ENCODE results near the gene DRAM2.
"Not testable (repeated sequence)": the region's sequence is repeated elsewhere in the genome, so short reads cannot be mapped to it uniquely, and the experiment has no call there.

The DRAM2 gene

GRCh38 chr1:111141245-111142220, 1.6 kb upstream of the DRAM2 start:
- no peak for DNase-seq

DNA sequence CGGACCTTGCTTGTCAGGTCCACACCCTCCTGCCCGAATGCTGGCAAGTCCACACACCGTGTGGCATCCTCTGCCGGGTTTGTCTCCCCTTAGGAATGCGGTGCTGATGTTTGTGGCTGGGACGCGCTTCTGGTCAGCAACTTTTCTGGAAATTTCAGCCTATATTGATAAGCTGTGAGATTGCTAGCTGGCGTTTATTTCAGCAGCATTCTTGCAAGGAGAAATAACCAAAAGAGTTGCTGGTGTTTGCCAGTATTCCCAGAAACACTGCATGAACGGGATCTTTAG, 731 bp upstream of the DRAM2 start:
- no peak for DNase-seq

GRCh38 chr1:111139324-111139955, 453 bp downstream of the DRAM2 start:
- DNase-seq: peak; percentile 43

- DNase-seq: no peak
Measured at GRCh38 chr1:111133866-111134265, 6.0 kb downstream of the DRAM2 start.

DNA sequence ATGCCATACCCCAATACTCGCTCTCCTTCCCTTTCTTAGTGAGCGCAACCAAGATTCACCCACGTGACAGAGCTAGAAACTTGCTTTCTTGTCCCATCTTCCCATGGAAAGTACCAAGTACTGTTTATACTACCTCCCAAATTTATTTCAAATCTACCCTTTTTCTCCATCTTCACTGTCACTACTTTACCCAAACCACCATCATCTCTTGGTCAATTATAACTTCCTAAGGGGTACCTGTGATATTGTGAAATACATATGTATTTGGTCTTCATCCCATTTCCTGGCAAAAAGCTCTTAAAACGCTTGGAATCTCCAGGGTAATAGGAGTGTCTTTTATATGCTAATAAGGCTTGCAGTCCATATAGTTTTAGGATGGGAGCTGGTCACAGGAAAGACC, 8.2 kb downstream of the DRAM2 start:
- DNase-seq: no peak

DNA sequence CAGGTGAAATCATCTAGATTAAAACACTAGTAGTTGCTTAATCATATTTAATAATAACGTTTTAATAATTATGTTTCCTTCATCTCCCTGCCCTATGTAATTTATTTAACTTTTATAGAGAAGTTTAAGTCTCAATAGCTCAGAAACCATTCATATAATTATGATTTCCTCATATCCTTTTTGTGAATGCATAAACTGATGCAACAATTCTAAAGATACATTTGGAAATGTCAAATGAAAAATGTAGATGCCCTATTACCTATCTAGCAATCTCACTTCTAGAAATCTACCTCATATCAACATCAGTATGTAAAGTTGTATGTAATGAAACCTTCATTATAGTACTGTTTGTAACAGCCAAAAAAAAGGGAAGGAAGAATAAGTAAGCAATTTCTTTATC, 10.5 kb downstream of the DRAM2 start:
- no peak for DNase-seq

DNA sequence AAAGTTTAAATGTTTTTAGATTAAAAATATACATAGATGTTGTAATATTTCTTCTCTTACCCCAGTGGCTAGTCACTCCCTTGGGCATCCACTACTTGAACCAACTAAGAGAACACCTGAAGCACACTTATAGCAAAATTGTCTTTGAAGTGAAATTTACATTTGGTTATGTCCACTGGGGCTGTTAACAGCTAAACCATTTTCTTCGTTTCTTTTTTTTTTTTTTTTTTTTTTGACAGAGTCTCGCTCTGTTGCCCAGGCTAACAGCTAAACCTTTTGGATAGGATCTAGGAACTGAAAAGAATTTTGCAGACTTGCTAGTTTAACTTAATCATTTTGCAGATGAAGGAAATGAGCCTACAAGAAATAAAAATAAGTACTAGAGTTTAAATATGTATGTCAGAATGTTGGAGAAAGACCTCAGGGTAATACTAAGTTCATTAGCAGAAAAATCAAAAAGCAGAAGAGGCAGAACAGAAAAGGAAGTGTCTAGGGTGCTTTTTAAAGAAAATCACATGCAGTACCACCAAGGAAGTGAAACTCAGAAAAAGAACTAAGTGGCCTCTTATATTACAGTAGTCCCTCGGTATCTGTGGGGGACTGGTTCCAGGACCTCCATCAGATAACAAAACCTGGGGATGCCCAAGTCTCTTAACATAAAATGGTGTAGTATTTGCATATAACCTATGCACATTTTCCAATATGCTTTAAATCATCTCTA, 11.8 kb downstream of the DRAM2 start:
- DNase-seq: no peak

- DNase-seq: no peak
Measured at GRCh38 chr1:111126354-111126753, 13.5 kb downstream of the DRAM2 start.

- DNase-seq: no peak
Measured at GRCh38 chr1:111116496-111116895, 23.4 kb downstream of the DRAM2 start.

DNA sequence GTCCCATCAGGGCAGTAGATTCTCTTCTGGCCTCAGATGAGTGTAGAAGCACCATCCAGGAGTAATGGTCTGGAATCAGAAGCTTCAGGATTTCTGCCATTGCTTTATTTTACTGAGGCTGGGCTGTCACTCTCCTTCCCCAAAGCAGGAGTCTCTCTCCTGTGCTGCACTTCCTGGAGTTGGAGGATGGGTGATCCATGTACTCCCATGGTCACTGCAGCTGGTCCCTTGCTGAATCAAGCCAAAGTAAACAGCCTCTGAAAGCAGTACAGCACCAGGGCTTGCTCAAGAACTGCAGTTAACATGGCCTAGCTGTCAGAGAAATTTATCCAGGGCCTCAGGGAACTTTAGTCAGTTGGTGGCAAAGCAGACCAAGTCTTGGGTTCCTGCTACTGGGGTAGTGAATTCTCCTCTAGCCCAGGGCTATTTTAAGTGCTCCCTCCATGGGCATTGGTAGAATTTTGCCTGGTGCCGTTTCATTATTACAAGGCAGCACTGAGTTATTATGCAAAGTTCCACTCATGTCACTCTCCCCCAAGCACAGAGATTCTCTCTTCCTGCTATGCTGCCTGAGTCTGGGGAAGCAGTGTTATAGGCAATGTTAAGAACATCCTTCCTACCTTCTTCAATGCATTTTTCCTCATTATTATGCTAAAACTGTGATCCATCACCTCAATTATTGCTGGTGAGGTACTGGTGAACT, 29.5 kb downstream of the DRAM2 start:
- DNase-seq: no peak

DNA sequence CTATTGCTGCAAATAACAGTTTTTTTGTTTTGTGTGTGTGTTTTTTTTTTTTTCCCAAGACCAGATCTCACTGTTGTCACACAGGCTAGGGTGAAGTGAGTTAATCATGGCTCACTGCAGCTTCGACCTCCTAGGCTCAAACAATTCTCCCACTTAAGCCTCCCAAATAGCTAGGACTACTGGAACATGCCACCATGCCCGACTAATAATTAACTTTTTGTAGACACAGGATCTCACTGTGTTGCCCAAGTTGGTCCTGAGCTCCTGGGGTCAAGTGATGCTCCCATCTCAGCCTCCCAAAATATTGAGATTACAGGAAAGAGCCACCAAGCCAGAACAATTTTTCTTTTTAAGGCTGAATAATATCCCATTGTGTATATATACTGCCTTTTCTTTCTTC, 34.9 kb downstream of the DRAM2 start:
- no peak for DNase-seq

DNA sequence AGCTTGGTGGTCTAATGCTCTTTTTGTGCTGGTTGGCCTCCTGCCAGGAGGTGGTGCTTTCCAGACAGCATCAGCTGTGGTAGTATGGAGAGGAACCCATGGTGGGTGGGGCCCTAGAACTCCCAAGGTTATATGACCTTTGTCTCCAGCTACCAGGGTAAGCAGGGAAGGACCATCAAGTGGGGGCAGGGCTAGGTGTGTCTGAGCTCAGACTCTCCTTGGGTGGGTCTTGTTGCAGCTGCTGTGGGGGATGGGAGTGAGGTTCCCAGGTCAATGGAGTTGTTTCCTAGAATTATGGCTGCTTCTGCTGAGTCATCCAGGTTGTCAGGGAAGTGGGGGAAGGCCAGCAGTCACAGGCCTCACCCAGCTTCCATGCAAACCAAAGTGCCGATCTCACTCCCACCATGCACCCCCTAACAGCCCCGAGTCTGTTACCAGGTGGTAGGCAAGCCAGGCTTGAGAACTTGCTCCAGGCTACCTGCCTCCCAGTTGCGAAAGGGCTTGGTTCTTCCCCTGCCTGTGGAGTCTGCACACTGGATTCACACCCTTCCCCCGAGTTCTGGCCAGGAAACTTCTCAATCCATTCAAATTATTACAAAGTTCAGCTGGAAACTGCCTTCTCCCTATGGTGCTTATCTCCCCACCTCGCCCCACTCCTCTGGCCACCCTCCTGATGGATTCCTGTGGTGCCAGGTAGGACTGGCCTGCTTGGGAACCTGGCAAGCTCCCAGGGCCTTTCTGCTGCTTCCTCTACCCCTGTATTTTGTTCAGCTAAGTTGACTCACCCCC, 37.8 kb downstream of the DRAM2 start:
- no peak for DNase-seq

DNA sequence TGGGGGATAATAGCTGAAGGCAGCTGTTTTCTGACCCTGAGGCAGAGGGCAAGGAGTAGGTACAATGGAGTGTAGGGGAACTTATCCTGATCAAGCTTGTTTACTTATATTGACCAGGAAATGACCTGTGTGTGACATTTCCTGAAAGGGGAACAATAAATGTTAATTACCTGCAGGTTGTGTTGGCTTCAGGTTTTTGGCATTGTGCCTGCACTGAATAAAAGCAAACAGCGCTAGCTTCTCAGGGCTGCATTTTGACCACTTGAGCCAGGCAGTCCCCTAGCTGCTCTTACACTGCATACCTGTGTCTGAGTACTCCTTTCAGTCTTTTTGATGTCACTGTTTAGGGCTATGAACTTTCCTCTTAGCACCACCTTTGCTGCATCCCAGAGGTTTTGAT, 40.6 kb downstream of the DRAM2 start:
- DNase-seq: no peak

GRCh38 chr1:111097356-111098099, 42.4 kb downstream of the DRAM2 start:
- no peak for DNase-seq

DNA sequence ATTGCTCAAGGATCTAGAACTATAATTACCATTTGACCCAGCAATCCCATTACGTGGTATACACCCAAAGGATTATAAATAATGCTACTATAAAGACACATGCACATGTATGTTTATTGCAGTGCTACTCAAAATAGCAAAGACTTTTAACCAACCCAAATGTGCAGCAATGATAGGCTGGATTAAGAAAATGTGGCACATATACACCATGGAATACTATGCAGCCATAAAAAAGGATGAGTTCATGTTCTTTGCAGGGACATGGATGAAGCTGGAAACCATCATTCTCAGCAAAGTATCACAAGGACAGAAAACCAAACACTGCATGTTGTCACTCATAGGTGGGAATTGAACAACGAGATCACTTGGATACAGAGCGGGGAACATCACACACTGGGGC, 44.5 kb downstream of the DRAM2 start:
- not testable (repeated sequence) for DNase-seq

- no peak for DNase-seq
Measured at GRCh38 chr1:111089638-111090037, 50.3 kb downstream of the DRAM2 start.

DNA sequence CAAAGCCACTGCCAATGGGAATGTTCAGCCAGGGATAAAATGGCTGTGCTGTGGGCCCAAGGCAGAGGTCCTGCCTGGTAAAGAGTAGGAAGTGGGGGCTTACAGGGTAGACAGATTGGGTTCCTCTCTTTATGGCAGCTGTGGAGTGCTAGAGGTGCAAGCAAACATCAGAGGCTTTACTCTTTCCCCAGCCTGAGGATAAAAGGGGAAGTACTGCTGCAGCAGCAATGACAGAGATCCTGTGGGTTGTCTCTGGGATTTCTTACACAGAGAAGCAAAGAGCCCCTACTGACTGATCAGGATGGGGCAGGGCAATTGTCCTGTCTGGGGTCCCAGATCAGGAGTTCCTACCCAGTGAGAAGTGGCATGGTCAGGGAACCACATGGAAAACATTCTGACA, 54.2 kb downstream of the DRAM2 start:
- DNase-seq: no peak

DNA sequence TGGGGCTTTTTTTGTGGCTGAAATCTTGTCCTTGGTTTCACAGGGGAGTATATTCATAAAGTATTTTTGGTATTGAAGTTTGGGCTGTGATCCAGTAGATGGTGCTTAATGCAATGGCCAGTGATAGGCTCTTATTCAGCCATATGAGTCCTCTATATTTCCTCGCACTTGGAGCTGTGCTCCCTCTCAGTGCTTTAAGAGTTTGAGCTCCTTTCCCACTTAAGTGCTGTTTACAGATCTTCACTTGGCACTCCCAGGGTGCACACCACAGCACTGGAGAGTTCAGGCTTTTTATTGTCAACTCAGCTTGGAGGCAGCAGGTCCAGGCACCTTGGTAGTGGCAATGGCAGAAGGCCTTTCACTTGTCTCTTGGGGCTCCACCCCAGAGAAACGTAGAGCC, 54.9 kb downstream of the DRAM2 start:
- DNase-seq: no peak

- DNase-seq: no peak
Measured at GRCh38 chr1:111082421-111083203, 57.3 kb downstream of the DRAM2 start.

DNA sequence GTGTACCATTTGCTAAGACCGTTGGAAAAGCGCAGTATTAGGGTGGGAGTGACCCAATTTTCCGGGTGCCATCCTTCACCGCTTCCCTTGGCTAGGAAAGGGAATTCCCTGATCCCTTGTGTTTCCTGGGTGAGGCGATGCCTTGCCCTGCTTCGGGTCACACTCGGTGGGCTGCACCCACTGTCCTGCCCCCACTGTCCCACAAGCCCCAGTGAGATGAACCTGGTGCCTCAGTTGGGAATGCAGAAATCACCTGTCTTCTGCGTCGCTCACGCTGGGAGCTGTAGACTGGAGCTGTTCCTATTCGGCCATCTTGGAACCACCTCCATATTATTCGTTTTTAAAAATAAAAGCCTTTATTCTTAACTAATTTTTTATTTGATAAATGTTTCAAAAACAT, 60.6 kb downstream of the DRAM2 start:
- not testable (repeated sequence) for DNase-seq

GRCh38 chr1:111077312-111077711, 62.6 kb downstream of the DRAM2 start:
- DNase-seq: not testable (repeated sequence)
